Panc1 (cell line): Measurements from ENCODE around the gene CNPY2.
"Not testable (repeated sequence)": the region's sequence is repeated elsewhere in the genome, so short reads cannot be mapped to it uniquely, and the experiment has no call there.

Experiments used
- CTCF ChIP-seq: fragments of 450-650 bp; IDR thresholded peaks from 2 replicates; pipeline ENCODE4 v1.5.1; 2017; ENCODE audit warnings: mild to moderate bottlenecking
- POLR2AphosphoS5 ChIP-seq: IDR thresholded peaks from 2 replicates; pipeline ENCODE4 v1.6.1; 2012; ENCODE audit warnings: mild to moderate bottlenecking, low read depth, low read length, moderate library complexity
- REST ChIP-seq, 2 experiments: IDR thresholded peaks; 2 replicates each; pipeline ENCODE4 v1.6.1; 2011 to 2012; ENCODE audit warnings: low read depth in 2 of 2, control low read depth in 1 of 2, low read length in 1 of 2, mild to moderate bottlenecking in 1 of 2, moderate library complexity in 1 of 2; ENCODE audit not compliant: insufficient read depth in 1 of 2
- SIN3A ChIP-seq: IDR thresholded peaks from 2 replicates; pipeline ENCODE4 v1.6.1; 2012; ENCODE audit warnings: low read depth, mild to moderate bottlenecking, low read length, moderate library complexity, borderline replicate concordance; ENCODE audit not compliant: insufficient read depth
- TCF7L2 ChIP-seq: IDR thresholded peaks from 2 replicates; pipeline ENCODE4 v1.6.1; 2011; ENCODE audit warnings: mild to moderate bottlenecking, low read depth, low read length, inconsistent platforms

- not testable (repeated sequence) for TF ChIP-seq CTCF; TCF7L2; POLR2AphosphoS5; SIN3A; REST (IDR thresholded peaks at IDR 0.05; ENCODE audit: insufficient read depth in 1 of 2, low read depth in 2 of 2, low read length in 1 of 2)
Observed at GRCh38 chr12:56342290-56342689, 26.5 kb upstream of the CNPY2 start.
